Hepatocyte (in vitro differentiated cells): ENCODE data around the gene ACADVL. TPM values are rescaled to one million over a fixed set of nuclear protein-coding genes. Genes with fewer than 3 reads are reported as not detected.

Experiments used
- DNase-seq: peaks from one replicate; pipeline ENCODE4 v3.0.0-alpha.2; 2016; ENCODE audit warnings: low spot score
- H2AFZ ChIP-seq: fragments of 200-600 bp; sonication (generic); 2 replicates; pipeline ENCODE4 v1.6.0; 2016; ENCODE audit warnings: antibody characterized with exemption, mild to moderate bottlenecking
- H3K27ac ChIP-seq: fragments of 200-600 bp; sonication (generic); 2 replicates; pipeline ENCODE4 v1.5.1; 2016; ENCODE audit warnings: mild to moderate bottlenecking
- H3K27me3 ChIP-seq: fragments of 200-600 bp; sonication (generic); 2 replicates; pipeline ENCODE4 v1.6.1; 2016
- H3K36me3 ChIP-seq: fragments of 200-600 bp; sonication (generic); replicated peaks from 2 replicates; pipeline ENCODE4 v1.5.1; 2016; ENCODE audit warnings: low read depth; ENCODE audit not compliant: insufficient read depth
- H3K4me1 ChIP-seq: fragments of 200-600 bp; sonication (generic); 2 replicates; pipeline ENCODE4 v1.5.1; 2016; ENCODE audit warnings: mild to moderate bottlenecking, moderate library complexity; ENCODE audit not compliant: insufficient read depth
- H3K4me2 ChIP-seq: fragments of 200-600 bp; sonication (generic); 2 replicates; pipeline ENCODE4 v1.6.0; 2016
- H3K4me3 ChIP-seq: fragments of 200-600 bp; sonication (generic); 2 replicates; pipeline ENCODE4 v1.5.1; 2016; ENCODE audit warnings: mild to moderate bottlenecking
- H3K79me2 ChIP-seq: fragments of 200-600 bp; sonication (generic); 2 replicates; pipeline ENCODE4 v1.6.0; 2017; ENCODE audit warnings: mild to moderate bottlenecking
- H3K9me2 ChIP-seq: fragments of 200-600 bp; sonication (generic); replicated peaks from 2 replicates; pipeline ENCODE4 v1.6.0; 2017; ENCODE audit warnings: mild to moderate bottlenecking; ENCODE audit not compliant: insufficient read depth
- H3K9me3 ChIP-seq: fragments of 200-600 bp; sonication (generic); 2 replicates; pipeline ENCODE4 v1.5.1; 2016; ENCODE audit warnings: low read depth, mild to moderate bottlenecking
- H4K20me1 ChIP-seq: fragments of 200-600 bp; sonication (generic); 2 replicates; pipeline ENCODE4 v1.6.0; 2016; ENCODE audit warnings: mild to moderate bottlenecking; ENCODE audit not compliant: insufficient read depth, poor library complexity, severe bottlenecking
- CTCF ChIP-seq: fragments of 200-600 bp; sonication (generic); IDR thresholded peaks from 2 replicates; pipeline ENCODE4 v1.5.1; 2016; ENCODE audit warnings: antibody characterized with exemption, mild to moderate bottlenecking; ENCODE audit not compliant: poor library complexity
- EZH2 ChIP-seq: fragments of 200-600 bp; sonication (generic); IDR thresholded peaks from 2 replicates; pipeline ENCODE4 v1.6.1; 2016; ENCODE audit warnings: antibody characterized with exemption, mild to moderate bottlenecking, borderline replicate concordance
- EZH2phosphoT487 ChIP-seq: fragments of 200-600 bp; sonication (generic); IDR thresholded peaks from one replicate; pipeline ENCODE4 v1.6.1; 2018; ENCODE audit warnings: antibody characterized with exemption, mild to moderate bottlenecking, low read depth, moderate library complexity; ENCODE audit not compliant: unreplicated experiment, severe bottlenecking
- WGBS: methylation state at CpG from one replicate; pipeline ENCODE4 v1.1.6; 2016; ENCODE audit warnings: low lambda C conversion rate; ENCODE audit errors: missing lambda C conversion rate; 5-methylcytosine and 5-hydroxymethylcytosine counted together
- polyA plus RNA-seq: library from polyadenylated mRNA; unstranded; fragments of >200 nt; fragmentation: Nextera tagmentation; extraction: Ambion mirVana; gene quantifications from 2 replicates; pipeline ENCODE4 v1.2.1, GENCODE V29; 2016
- total RNA-seq: library from RNA; depleted of rRNA; stranded (reverse); fragments of >200 nt; gene quantifications from 2 replicates; pipeline ENCODE4 v1.2.3, GENCODE V29; 2014

ACADVL gene
- total and polyA plus RNA-seq, 2 experiments from 2014 or later: 469 to 1,250 TPM

GRCh38 chr17:7207120-7208001, 12.4 kb upstream of the ACADVL start:
- no peaks in the 10 kb centered on the region for H3K36me3 ChIP-seq
- TF ChIP-seq EZH2phosphoT487: no peak
- no peak for TF ChIP-seq CTCF
- TF ChIP-seq EZH2: no peak
- no peaks in the 10 kb centered on the region for H3K9me3 ChIP-seq
- 83% methylated on average over 9 of the region's 24 CpGs for WGBS
- H3K9me2 ChIP-seq: no peaks in the 10 kb centered on the region
- peaks cover 14% of the 10 kb centered on the region for H4K20me1 ChIP-seq
- no peaks in the 10 kb centered on the region for H3K27me3 ChIP-seq
- no peak overlapping the region for H2AFZ ChIP-seq
- no peak overlapping the region for H3K4me2 ChIP-seq
- H3K4me1 ChIP-seq: peaks cover 3% of the 10 kb centered on the region
- no peak overlapping the region for H3K27ac ChIP-seq
- H3K4me3 ChIP-seq: no peak overlapping the region
- no peak for DNase-seq
- H3K79me2 ChIP-seq: peaks cover 25% of the 10 kb centered on the region

GRCh38 chr17:7208027-7208571, 11.6 kb upstream of the ACADVL start:
- Histone ChIP-seq H3K27me3 (no peaks in the 10 kb centered on the region), H3K79me2 (peaks cover 32% of the 10 kb centered on the region), H3K4me3 (no peak overlapping the region), H3K9me2 (no peaks in the 10 kb centered on the region), H2AFZ (no peak overlapping the region), H3K36me3 (no peaks in the 10 kb centered on the region), H3K4me2 (no peak overlapping the region), H3K4me1 (peaks cover 3% of the 10 kb centered on the region), H3K9me3 (no peaks in the 10 kb centered on the region), H4K20me1 (peaks cover 18% of the 10 kb centered on the region), H3K27ac (no peak overlapping the region)
- TF ChIP-seq EZH2 (no peak), CTCF (no peak), EZH2phosphoT487 (no peak)
- DNase-seq: no peak
- WGBS: 51% methylated on average over 14 of the region's 21 CpGs

DNA sequence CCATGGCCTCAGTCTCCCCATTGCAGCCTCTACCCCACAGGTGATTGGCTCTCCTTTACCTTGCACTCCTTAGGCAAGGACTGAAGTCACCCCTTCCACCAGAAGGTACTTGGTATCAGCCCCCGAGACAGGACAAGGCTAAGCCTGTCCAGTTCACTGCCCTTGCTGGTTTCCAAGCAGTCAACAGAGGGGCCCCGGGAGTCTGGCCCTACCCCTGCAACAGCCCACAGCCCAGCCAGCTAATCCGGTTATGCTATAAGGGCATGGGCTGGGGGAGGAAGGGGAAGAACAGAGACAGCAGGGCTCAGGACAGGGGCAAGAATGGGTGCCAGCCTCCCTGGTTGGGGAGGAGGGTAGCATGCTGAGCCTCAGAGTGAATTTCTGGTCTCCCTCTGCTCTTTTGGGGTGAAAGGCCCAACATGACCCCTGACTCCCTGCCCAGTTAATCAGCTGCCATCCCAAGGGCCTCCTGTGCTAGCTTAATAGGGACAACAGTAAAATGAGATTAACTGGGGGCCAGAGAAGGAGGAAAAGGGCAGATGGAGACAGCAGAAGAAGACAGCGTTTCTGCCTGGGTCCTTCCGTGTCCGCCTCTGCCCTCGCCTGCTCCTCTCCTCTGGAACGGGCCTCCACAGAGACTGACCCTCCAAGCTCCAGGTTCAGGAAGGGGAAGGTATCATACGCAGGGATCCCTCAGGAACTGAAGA, 10.8 kb upstream of the ACADVL start:
- TF ChIP-seq EZH2: no peak
- no peak for TF ChIP-seq CTCF
- no peaks in the 10 kb centered on the region for H3K27me3 ChIP-seq
- 79% methylated on average over 9 of the region's 9 CpGs for WGBS

More for the DNA sequence above, 10.8 kb upstream of the ACADVL start:
- Histone ChIP-seq H3K9me2 (no peaks in the 10 kb centered on the region), H3K79me2 (peaks cover 40% of the 10 kb centered on the region), H3K4me2 (no peak overlapping the region), H3K36me3 (no peaks in the 10 kb centered on the region), H3K27ac (no peak overlapping the region), H2AFZ (no peak overlapping the region), H3K4me1 (peaks cover 7% of the 10 kb centered on the region), H3K9me3 (no peaks in the 10 kb centered on the region), H4K20me1 (peaks cover 18% of the 10 kb centered on the region), H3K4me3 (no peak overlapping the region)
- DNase-seq: no peak
